ENCODE results near the gene DHRS9.

The DHRS9 gene

GRCh38 chr2:169065864-169066517 lies 3.4 kb upstream of the DHRS9 start:
- Histone ChIP-seq H3K4me2 (ENCODE audit: low read depth, low read length, poor library complexity, severe bottlenecking) (no peak overlapping the region), H3K4me1 (ENCODE audit: insufficient read depth, low read length, poor library complexity, severe bottlenecking) (no peaks in the 10 kb centered on the region), H3K4me3 (ENCODE audit: low read length, poor library complexity, severe bottlenecking) (no peak overlapping the region), H3K79me2 (ENCODE audit: insufficient read depth, low read length) (no peaks in the 10 kb centered on the region), H3F3A (ENCODE audit: low read depth) (no peaks in the 10 kb centered on the region), H3K9me2 (replicated peaks; ENCODE audit: low read depth, low read length) (no peaks in the 10 kb centered on the region), H3K9me3 (ENCODE audit: insufficient read depth, low read depth, low read length) (no peaks in the 10 kb centered on the region), H3K36me3 (ENCODE audit: insufficient read depth, low read length) (no peaks in the 10 kb centered on the region), H2AFZ (ENCODE audit: low read length) (no peak overlapping the region), H3K9ac (ENCODE audit: low read depth, low read length, poor library complexity, severe bottlenecking) (no peak overlapping the region), H4K20me1 (ENCODE audit: insufficient read depth, low read length, poor library complexity, severe bottlenecking) (no peaks in the 10 kb centered on the region), H3K27me3 (ENCODE audit: insufficient read depth, low read length, poor library complexity, severe bottlenecking) (no peaks in the 10 kb centered on the region)
- TF ChIP-seq CTCF (conservative IDR thresholded peaks at IDR 0.05; ENCODE audit: low read length): no peak
- no peak for TF ChIP-seq EZH2phosphoT487 (IDR thresholded peaks at IDR 0.05; ENCODE audit: borderline replicate concordance)

DNA sequence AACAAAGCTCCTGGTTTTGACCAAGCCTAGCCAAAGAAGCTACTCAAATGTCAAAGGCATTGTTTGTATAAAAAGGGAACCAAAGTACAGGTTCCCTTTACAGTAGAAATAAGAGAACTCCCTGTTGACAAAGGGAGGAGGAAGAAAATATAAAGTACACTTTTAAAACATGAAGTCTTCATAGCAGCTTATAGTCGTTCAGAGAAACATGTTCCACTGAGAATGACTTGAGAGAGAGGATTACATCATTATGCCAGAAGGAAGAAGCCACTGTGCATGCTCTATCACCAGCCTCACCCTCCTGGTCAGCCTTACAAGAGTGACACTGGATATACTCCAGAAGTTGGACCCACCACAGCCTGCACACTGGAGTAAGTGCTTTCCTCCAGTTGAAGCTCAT lies 2.5 kb upstream of the DHRS9 start:
- no peak for TF ChIP-seq CTCF (conservative IDR thresholded peaks at IDR 0.05; ENCODE audit: low read length)
- no peak for TF ChIP-seq EZH2phosphoT487 (IDR thresholded peaks at IDR 0.05; ENCODE audit: borderline replicate concordance)
- Histone ChIP-seq H3F3A (ENCODE audit: low read depth) (no peaks in the 10 kb centered on the region), H3K4me3 (ENCODE audit: low read length, poor library complexity, severe bottlenecking) (no peak overlapping the region), H3K27me3 (ENCODE audit: insufficient read depth, low read length, poor library complexity, severe bottlenecking) (no peaks in the 10 kb centered on the region), H3K79me2 (ENCODE audit: insufficient read depth, low read length) (no peaks in the 10 kb centered on the region), H2AFZ (ENCODE audit: low read length) (peak overlapping the region; percentile 19), H3K9me3 (ENCODE audit: insufficient read depth, low read depth, low read length) (no peaks in the 10 kb centered on the region), H4K20me1 (ENCODE audit: insufficient read depth, low read length, poor library complexity, severe bottlenecking) (no peaks in the 10 kb centered on the region), H3K9ac (ENCODE audit: low read depth, low read length, poor library complexity, severe bottlenecking) (no peak overlapping the region), H3K9me2 (replicated peaks; ENCODE audit: low read depth, low read length) (no peaks in the 10 kb centered on the region), H3K36me3 (ENCODE audit: insufficient read depth, low read length) (no peaks in the 10 kb centered on the region), H3K4me1 (ENCODE audit: insufficient read depth, low read length, poor library complexity, severe bottlenecking) (peaks cover under 1% of the 10 kb centered on the region), H3K4me2 (ENCODE audit: low read depth, low read length, poor library complexity, severe bottlenecking) (no peak overlapping the region)

DNA sequence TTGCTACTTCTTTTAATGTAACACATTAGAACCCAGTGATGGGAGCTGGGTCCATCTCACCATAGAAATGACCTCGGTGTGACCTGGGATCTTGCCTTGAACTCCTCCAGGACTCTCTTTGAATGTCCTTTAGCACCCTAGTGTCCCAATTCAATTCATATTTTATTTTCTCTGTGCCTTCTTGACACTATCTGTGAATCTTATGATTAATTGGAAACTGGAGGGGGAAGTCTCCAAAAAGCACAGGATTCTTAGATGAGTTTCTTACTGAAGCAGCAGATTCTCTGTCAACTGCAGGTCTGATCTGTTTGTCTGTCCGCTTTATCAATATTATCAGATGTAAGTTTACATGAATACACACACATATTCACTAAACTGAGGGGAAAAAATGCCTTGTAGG lies 470 bp downstream of the DHRS9 start:
- Histone ChIP-seq H3K27me3 (ENCODE audit: insufficient read depth, low read length, poor library complexity, severe bottlenecking) (no peaks in the 10 kb centered on the region), H3F3A (ENCODE audit: low read depth) (no peaks in the 10 kb centered on the region), H3K36me3 (ENCODE audit: insufficient read depth, low read length) (no peaks in the 10 kb centered on the region), H3K9ac (ENCODE audit: low read depth, low read length, poor library complexity, severe bottlenecking) (no peak overlapping the region), H3K4me2 (ENCODE audit: low read depth, low read length, poor library complexity, severe bottlenecking) (no peak overlapping the region), H3K79me2 (ENCODE audit: insufficient read depth, low read length) (no peaks in the 10 kb centered on the region), H4K20me1 (ENCODE audit: insufficient read depth, low read length, poor library complexity, severe bottlenecking) (no peaks in the 10 kb centered on the region), H2AFZ (ENCODE audit: low read length) (no peak overlapping the region), H3K9me3 (ENCODE audit: insufficient read depth, low read depth, low read length) (no peaks in the 10 kb centered on the region), H3K9me2 (replicated peaks; ENCODE audit: low read depth, low read length) (no peaks in the 10 kb centered on the region), H3K4me3 (ENCODE audit: low read length, poor library complexity, severe bottlenecking) (no peak overlapping the region), H3K4me1 (ENCODE audit: insufficient read depth, low read length, poor library complexity, severe bottlenecking) (peaks cover 11% of the 10 kb centered on the region)
- TF ChIP-seq CTCF (conservative IDR thresholded peaks at IDR 0.05; ENCODE audit: low read length): no peak
- TF ChIP-seq EZH2phosphoT487 (IDR thresholded peaks at IDR 0.05; ENCODE audit: borderline replicate concordance): no peak
